ENCODE results near the gene ZCCHC14.
A peak's percentile ranks its signal among the peaks of the same experiment; 100 is the strongest.

DNA sequence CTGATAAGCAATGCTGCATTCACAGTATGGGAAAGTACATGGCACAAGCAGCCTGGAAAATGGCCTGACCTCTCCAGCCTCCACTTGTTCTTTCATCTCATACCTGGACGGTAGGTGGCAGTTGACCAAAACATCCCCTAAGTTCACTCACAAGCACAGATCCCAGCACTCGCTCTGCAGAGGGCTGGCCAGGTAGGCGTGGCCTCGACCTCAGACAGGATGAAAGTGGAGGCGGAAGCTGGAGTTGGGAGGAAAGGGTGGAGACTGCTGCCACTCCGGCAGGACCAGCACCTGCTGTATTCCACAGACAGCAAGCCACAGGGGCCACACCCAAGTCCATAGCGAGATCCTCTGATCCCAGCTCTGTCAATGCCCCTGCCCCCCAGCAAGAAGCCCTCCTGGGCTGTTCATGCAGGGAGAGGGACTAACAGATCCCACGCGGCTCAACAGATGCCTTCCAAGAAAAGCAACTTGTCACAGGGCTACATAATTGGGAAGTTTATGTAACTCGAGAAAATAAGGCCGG lies 31.3 kb downstream of the ZCCHC14 start:
- TF ChIP-seq, protein P1, sequence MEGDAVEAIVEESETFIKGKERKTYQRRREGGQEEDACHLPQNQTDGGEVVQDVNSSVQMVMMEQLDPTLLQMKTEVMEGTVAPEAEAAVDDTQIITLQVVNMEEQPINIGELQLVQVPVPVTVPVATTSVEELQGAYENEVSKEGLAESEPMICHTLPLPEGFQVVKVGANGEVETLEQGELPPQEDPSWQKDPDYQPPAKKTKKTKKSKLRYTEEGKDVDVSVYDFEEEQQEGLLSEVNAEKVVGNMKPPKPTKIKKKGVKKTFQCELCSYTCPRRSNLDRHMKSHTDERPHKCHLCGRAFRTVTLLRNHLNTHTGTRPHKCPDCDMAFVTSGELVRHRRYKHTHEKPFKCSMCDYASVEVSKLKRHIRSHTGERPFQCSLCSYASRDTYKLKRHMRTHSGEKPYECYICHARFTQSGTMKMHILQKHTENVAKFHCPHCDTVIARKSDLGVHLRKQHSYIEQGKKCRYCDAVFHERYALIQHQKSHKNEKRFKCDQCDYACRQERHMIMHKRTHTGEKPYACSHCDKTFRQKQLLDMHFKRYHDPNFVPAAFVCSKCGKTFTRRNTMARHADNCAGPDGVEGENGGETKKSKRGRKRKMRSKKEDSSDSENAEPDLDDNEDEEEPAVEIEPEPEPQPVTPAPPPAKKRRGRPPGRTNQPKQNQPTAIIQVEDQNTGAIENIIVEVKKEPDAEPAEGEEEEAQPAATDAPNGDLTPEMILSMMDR (IDR thresholded peaks at IDR 0.05) = peak in 4 of 6 experiments; percentile 52 to 73 (median 64)
- TF ChIP-seq POLR2A (IDR thresholded peaks at IDR 0.05) = peak in 1 of 2 donors; percentile 91
